ENCODE measurements around the gene VWA3B.
"Not testable (repeated sequence)": the region's sequence is repeated elsewhere in the genome, so short reads cannot be mapped to it uniquely, and the experiment has no call there.

VWA3B gene

DNA sequence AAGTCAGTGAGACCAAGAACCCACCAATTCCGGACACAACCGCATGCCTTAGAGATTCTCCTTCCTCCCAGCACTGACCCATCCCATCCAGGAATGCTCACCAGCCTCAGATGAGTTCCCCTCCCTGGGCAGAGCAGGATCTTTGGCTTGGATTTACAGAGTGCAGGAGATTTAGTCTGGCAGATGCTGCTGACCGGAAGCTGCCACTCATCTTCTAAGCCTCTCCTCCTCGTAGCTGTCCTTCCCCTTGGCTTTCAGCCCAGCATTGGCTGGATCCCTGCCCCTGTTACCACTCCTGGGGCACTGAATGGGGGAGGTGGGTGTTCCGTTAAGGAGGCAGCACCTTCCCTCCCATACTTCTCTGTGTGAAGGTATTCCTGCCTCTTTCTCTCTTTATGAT lies 53.2 kb downstream of the VWA3B start:
- peak; percentile 55 to 69 for DNase-seq

DNA sequence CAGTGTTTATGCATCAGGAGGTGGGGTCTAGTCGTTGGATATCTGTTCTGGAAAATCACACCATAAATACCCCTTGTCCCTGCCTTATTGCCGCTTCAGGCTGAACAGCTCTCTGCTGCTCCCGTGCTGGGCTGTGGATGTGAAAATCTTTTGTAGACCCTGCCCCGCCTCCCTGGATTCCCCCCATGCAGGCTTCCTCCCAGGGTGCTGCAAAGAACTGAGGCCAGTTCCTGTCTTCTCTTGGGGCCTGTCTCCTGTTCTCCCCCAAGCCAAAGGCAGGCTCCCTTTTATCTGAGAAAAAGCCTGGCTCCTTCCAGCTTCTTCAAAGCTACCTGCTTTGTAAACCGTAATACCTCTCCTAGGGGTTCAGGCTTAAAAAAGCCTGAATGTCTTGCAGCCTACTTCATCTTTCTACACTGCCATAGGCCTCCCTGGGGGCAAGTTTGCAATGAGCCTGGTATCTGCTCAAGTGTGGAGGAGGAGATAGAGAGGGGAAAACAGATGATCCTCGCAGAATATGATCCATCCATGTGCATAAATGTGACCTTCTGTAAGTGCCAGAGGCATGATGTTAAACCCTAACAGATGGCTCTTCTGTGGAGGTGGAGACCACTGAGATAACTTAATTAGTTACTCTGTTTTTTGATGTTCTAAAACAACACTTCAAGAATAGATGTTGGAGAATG lies 55.3 kb downstream of the VWA3B start:
- no peak for DNase-seq

DNA sequence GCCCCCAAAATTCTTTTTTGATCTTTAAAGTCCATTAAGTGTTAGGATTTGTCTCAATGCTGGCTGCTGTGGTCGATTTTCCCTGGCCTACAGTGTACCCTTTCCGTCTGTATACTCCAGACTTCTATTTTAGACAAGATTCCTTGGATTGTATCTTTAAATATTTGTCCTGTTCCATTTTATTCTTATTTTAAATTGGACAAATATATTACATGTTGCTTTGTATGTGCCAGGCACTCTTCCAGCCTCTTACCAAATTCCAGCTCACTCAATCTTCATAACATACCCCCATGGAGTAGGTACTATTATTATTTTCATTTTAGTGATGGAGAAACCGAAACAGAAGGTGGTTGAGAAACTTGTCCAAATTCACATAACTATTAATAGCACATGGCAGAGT lies 58.1 kb downstream of the VWA3B start:
- no peak for DNase-seq

DNA sequence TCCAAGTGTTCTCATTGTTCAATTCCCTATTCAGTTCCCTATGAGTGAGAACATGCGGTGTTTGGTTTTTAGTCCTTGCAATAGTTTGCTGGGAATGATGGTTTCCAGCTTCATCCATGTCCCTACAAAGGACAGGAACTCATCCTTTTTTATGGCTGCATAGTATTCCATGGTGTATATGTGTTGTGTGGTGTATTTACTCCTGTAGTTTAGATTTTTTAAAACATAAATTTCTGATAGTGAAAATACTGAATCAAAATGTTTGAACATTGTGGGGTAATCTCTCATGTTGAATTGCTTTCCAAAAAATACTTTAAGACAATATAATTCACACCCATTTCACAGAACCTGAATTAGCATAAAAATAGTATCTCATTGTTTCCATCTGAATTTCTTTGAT lies 60.9 kb downstream of the VWA3B start:
- not testable (repeated sequence) for DNase-seq

DNA sequence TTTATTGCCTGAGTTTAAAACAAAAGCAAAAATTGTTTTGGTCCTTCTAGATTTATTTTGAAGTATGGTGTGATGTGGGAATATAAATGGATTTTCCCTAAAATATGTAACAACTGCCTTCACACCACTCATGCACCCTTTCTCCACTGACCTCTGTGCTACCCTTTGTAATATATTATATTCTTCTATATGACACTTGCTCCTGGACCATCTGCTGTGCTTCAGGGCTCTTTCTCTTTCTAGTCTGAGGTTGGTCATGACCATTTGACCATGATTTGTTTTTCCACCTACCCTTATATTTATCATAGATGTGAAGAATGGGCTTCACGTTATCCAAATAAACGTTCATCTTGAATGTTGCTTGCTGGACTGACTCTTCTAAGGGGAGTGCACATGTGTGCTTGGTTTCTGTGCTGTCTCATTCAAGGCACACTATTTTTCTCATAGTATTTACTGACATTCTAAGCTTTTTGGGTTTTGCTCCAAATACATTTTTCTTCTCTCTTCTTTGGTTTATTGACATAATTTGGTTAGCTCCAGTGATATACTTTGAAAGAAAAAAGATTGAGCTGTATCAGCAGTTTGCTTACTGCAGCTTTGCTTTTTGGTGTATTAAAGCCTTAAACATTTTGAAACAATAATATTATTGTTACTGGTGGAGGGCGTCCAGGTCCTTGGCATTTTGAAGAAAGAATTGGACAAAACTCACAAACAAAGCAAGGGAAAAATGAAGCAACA lies 61.8 kb downstream of the VWA3B start:
- DNase-seq, result no peak

DNA sequence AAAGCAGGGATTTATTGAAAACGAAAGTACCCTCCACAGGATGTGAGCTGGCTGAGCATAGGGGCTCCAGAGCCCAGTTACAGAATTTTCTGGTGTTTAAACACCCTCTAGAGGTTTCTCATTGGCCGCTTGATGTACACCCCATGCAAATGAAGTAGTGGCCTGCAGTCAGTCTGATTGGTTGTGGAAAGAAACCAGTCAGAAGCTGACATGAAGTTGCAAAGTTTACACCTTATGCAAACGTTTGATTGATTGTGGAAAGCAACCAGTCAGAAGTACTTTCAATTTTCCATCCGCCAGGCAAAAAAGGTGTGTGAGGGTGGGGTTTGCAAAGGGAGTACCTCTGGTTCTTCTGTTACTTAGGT lies 62.3 kb downstream of the VWA3B start:
- DNase-seq, result peak; percentile 4 to 37

DNA sequence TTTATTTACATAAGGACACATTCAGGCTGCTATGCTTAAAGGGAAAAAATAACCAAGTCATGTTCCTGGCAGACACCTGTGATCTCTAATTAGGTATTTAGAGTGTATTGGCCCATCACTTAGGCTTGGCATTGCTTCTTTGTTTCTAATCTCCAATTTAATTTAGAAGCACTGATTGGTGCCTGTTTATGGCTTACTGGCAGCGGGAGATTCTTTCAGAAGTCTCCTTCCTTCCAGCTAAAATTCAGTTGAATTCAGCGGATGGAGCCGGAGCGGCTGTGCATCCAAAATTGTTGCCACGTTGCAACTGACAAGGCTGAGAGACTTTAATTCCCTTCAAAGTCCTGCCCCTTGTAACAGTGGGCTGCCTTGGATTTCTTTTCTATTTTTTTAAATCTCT lies 66.5 kb downstream of the VWA3B start:
- DNase-seq, result no peak

DNA sequence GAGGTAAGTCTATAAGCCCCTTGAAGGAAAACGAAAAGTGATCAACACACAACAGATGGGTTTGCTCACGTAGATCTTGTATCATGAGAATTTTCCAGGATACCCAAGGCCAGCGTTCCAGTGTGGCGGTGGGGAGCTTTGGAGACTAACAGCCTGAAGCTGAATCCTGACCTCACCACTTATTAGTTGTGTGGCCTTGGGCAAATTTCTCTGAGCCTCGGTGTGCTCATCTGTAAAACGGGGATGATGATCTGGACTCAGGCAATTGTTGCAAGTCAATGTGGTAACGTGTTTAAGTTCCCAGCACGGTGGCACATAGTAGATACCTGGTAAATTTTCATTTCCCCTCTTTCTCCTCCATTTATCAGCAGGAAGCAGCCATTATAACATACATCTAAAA lies 68.3 kb downstream of the VWA3B start:
- DNase-seq, result no peak

DNA sequence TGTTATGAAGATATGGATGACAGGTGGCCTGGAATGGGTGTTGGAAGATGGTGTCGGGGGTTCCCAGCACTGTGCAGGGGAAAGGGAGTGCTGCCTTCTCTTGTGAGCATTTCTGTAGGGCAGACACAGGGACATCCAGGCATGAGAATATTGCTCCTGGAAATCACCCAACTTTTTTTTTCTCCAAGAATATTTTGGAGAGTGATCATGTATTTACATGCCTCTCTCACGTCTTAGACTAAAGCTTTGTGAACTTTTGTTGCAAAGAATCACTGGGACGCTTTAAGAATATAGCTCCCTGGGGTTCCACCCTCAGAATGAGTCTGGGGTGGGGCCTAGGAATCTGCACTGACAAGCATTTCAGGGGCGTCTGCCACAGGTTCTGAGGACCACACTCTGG lies 68.7 kb downstream of the VWA3B start:
- DNase-seq, result no peak

DNA sequence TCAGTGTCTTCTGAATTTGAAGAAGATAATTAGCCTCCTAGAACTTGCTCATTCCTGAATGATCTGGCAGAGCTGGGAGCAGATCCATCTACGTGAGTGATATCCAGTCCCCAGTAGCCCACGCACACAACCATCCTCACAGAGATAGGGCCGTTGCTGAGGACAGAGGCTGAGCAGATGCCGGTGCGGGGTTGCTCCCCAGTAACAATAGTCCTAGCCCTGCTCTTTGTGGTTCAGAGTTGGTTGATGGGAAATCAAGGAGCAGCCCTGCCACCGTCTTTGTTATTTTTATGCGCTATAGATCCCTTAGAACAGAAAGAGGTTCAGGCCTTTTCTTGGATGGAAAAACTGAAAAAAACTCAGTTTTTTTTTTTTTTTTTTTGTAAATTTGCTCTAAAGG lies 69.3 kb downstream of the VWA3B start:
- no peak for DNase-seq

DNA sequence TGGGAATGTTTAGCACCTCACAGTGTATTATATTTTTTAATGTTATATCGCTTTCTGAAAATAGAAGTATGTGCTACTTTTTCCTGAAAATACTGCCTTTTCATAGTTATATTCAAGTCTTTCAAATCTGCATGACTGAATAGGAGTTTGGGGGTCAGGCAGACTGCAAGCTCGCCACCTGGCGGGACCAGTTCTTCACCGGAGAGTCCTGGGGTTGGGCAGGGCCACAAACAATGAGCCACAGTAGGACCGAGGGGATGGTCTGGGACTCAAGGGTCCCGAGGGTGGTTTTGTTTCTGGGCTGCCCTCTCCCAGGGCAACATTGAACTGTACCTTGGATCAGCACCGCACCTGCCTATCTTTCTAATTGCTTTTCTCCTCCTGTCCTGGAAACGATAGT lies 70.6 kb downstream of the VWA3B start:
- DNase-seq, result no peak

DNA sequence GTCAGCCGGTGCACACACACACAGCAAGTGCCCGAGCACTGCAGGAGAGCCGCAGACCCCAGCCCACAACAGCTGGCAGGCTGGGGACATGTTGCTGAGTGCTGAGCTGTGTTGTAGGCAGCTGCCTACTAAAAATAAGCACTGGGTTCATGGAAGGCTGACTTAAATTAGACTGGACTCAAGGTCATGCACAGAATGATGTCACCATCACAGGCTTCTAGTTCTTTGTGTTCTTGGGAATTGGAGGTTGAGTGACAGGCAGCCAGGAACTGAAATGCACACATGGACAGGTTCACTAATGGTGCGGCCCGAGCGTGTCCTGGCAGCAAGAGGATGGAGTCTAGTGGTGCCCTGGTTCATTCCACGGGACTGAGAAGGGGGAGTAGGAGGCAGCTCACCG lies 71.3 kb downstream of the VWA3B start:
- DNase-seq, result no peak

DNA sequence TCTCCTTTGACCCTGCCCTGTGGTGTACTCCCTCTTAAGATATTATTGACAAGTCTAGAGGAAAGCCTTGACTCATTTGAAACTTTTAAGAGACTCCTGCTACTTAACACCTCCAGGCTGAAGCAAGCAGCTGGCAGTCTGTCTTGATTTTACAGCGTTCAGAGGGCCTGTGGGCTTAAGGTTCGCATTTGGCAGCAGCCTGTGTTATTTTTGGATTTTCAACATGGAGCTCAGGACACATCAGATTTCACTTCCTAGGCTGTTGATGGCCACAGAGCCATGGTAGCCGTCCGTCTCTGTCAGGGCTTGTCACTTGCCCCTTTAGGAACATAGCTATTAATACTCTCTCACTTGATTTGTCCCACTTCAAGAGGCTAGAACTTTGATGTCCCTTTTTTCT lies 73.6 kb downstream of the VWA3B start:
- DNase-seq, result no peak

DNA sequence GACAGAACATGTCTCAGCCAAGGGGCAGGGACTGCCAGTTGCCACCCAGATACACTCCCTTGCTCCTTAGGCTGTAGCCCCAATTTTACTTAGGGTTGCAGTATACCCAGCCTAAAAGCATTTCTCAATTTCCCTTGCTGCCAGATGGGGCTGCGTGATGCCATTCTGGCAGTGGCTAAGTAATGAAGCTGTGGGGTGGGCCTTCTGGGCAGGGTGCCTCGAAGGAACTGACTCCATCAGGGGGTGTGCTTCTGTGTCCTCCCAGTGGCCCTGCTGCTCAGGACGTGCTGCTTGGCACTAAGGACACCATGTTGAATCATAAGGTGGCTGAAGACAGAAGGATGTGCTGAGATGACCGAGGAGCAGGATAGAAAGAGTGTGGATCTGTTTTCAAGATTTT lies 74.2 kb downstream of the VWA3B start:
- no peak for DNase-seq

DNA sequence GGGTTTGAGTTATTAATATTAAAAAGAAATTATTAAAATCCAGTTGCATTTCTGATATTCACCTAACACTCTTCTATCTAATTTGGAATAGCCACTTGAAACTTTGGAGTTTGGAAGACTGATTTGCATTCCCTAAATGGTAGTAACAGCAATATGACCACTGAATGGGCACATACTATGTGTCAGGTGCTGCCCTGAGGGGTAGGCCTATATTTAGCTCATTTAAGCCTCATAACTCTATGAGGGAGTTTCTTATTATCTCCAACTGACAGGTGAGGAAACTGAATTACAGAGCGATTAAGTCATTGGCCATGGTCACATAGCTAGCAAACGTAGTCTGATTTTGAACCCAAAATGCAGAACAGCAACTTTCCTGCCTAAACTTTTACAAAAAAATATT lies 77.3 kb downstream of the VWA3B start:
- DNase-seq, result no peak

DNA sequence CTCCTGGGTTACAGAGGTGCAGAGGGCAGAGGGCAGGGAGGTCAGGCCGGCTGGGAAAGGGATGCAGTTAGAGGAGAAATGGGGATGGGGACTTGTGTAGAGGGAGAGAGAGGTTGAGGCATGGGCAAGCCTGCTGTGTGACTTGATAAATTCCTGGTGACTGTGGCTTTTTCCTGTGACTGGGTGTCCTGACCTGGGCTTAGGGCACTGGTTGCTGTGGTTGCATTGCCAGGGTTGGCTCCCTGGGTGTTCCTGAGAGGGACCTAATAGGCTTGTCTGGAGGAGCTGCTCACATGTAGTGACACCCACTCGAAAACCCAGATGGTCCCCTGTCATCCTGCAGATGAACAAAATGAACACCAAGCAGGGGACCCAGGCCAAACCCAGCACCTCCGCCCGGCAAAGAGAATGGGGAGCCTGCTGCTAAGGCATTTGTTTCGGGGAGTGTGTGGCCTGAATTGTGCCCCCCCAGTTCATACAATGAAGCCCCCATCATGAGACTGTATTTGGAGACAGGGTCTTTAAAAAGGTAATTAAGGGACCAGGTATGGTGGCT lies 78.6 kb downstream of the VWA3B start:
- DNase-seq, result no peak

DNA sequence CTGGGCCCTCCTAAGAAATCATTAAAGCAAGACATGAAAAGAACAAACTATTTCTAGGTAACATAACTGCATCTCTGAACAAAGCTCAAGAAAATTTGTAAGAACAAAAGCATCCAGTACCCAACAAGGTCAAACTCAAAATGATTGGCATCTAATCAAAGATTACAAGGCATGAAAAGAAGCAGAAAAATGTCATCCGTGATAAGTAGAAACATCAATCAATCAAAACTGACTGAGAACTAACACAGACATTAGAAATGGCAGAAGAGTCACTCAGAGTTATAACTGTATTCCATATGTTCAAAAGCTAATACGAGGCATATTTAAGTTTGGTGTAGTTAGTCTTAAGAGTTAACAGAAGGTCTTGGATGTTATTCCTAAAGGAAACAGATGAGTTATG lies 80.9 kb downstream of the VWA3B start:
- DNase-seq, result no peak

DNA sequence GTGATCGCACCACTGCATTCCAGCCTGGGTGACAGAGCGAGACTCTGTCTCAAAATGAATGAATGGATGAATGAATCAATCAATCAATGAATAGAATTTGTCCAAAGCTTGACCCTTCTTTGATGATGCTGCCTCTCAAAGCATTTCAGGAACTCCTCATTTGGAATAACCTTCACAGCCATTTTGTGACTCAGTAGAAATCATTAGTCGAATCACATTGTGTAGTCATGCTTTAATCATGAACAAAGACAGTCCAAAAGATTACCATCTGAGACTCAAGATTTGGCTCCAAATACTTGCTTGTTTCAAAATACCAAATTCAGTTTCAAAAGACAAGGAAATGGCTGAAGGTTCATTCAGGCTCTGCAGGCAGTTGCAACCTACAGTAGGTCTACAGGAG lies 83.1 kb downstream of the VWA3B start:
- no peak for DNase-seq

DNA sequence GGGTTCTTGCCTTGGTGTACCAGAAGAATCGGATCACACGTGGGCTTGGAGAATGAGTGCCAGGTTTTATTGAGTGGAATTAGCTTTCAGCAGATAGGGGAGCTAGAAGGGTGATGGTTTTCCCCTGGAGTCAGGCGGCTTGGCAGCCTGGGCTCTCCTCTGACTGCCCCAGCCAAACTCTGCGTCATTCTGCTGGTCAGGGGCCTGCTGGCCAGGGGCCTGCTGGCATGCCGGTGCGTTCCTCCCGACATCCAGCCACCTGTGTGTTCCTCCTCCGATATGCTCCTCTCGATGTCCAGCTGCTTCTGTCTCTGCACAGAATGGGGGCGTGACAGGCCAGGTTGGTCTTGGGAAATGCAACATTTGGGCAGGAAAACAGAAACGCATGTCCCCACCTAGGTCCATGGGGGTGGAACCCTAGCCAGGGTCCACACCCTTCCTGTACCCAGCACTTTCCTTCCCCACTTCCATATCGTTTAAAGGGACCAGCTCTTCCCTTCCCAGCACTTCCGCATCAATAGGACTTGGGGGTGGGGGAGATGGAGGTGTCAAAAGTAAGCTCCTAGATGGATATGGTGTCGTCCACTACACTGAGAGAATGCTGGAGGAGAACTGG lies 85.3 kb downstream of the VWA3B start:
- no peak for DNase-seq

DNA sequence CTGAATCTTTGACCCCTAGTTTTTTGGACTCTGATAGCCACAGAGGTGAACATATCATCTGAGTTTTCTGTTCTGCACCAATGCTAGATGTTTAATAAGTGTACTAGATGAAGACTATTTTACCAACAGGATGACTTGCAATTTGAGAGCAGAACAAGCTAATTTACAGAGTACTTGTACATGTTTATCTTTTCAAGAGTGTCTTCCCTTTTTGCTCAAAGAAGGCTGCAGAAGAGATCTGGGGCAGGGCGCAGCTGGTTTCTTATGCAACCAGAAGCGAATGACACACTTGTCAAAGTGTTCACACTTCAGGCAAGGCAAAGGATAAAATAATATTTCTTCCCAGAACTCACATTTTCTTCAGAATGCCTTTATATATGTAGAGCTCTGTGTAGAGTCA lies 86.0 kb downstream of the VWA3B start:
- DNase-seq, result no peak

DNA sequence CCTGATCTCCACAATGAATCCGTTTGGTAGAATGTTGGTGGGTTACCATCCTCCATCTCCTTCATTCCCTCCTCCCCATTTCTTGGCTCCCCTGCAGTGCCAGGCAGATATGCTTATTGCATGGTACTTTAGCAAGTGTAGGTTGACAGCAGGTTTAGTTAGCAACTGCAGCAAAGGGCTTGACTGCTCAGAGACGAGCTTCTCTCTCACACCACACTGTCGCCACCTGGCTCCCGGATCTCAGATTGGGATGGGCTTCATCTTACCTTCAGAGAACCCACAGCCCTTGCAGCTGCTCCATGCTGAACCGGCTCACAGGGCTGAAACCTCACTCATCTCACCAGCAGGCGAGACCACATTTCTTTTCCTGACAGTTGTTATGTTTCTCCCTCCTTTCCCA lies 88.8 kb downstream of the VWA3B start:
- no peak for DNase-seq

DNA sequence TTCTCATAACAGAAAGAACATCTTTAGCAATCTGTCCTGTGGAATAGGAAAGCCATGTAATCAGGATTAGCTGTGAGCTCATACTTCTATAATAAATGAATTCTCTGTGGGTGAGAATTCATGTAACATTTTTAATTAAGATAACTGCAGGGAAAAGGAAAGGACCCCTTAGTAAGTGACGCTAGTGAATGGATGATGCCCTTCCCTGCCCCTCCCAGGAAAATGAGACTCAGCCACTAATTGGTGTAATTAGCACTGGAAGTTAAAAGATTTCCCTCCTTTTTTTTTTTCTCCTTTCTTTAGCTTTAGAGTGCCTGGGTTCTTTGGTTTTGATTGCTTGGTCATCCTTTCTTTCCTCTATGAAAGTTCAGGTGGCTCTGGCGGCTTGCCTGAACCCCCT lies 90.3 kb downstream of the VWA3B start:
- no peak for DNase-seq

DNA sequence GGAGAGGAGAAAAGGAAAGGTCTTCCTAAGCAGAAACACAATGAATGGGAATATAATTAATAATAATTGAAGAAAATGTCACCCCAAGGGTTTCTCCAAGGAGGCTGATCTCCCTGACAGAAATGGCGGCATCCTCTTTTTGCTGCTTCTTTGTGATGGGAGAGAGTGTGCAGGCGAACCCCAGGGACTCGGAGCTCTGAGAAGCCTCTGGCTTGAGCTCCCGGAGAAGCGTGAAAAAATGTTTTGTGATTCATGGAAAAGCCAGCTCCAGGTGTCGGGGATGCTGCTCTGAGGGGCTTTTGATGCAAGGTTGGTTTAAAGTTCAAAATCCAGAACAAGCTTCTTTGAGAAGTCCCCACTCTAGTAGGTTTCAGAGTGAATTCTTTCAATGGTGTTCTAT lies 91.0 kb downstream of the VWA3B start:
- DNase-seq, result no peak

DNA sequence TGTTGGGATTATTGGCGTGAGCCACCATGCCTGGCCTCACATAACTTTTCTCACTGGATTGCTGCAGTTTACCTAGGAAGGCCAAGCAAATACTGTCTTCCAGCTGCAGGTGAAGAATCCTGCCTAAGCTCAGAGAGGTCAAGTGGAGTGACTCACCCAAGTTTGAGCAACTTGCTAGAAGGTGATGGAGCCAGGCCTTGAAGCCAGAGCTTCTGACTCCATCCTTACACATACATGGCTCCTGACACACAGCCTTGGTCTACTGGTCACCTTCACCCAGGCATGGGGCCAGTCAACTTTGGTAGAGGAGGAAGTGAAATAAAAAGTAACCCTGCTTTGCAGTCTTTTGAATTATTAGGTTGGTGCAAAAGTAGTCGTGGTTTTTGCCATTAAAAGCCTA lies 93.5 kb downstream of the VWA3B start:
- DNase-seq, result no peak

All from SHP77 (cell line).